ENCODE data around the gene ARF1. TPM values are rescaled to one million over a fixed set of nuclear protein-coding genes. Genes with fewer than 3 reads are reported as not detected.

Gene ARF1
- total RNA-seq, 4 donors from 2014 or later: 378 to 457 (median 410) TPM

GRCh38 chr1:228140724-228141225 lies 58.3 kb downstream of the ARF1 start:
- intact Hi-C loops (cut with DNase I): loop anchor here (5.0 kb wide), 1 partner anchor 33 kb away; the partner anchor contains the start of gene MRPL55
- Histone ChIP-seq H3K4me1 (peaks cover 23 to 36% of the 10 kb centered on the region in 2 donors), H3K27me3 (no peaks in the 10 kb centered on the region), H3K4me3 (replicated peaks in 1 of 3) (peak overlapping the region; percentile 82 to 98 (median 96)), H3K36me3 (peaks cover 0 to 2% of the 10 kb centered on the region in 2 donors), H3K9me3 (no peaks in the 10 kb centered on the region), H3K27ac (peak overlapping the region; percentile 82 to 97 (median 90))
- no peak for TF ChIP-seq POLR2A (IDR thresholded peaks at IDR 0.05)
- no peak for TF ChIP-seq CTCF (IDR thresholded peaks at IDR 0.05)
- 8 to 33% methylated on average over 4 to 5 of the region's 25 CpGs for WGBS, 2 donors
- DNase-seq: no peak

- H3K4me3 ChIP-seq (replicated peaks in 1 of 3): peak overlapping the region; percentile 82 to 98 (median 96)
- H3K36me3 ChIP-seq: peaks cover 3 to 4% of the 10 kb centered on the region in 2 donors
- no peak for DNase-seq
- H3K4me1 ChIP-seq: peaks cover 23 to 36% of the 10 kb centered on the region in 2 donors
- intact Hi-C loops (cut with DNase I): loop anchor here (5.0 kb wide), 1 partner anchor 34 kb away; the partner anchor contains the start of gene MRPL55
- H3K27ac ChIP-seq: peak overlapping the region; percentile 82 to 97 (median 90)
- TF ChIP-seq POLR2A (IDR thresholded peaks at IDR 0.05) (no peak), CTCF (IDR thresholded peaks at IDR 0.05) (no peak)
- no peaks in the 10 kb centered on the region for H3K27me3 ChIP-seq
- 41 to 49% methylated on average over 9 to 27 of the region's 27 CpGs for WGBS, 2 donors
- no peaks in the 10 kb centered on the region for H3K9me3 ChIP-seq
Measured at GRCh38 chr1:228141226-228142044, 58.9 kb downstream of the ARF1 start.

- peaks cover 9% of the 10 kb centered on the region in 2 donors for H3K36me3 ChIP-seq
- TF ChIP-seq CTCF (IDR thresholded peaks at IDR 0.05): no peak
- TF ChIP-seq POLR2A (IDR thresholded peaks at IDR 0.05): no peak
- H3K27ac ChIP-seq: peak overlapping the region in 1 of 3 donors; percentile 97
- no peaks in the 10 kb centered on the region for H3K27me3 ChIP-seq
- WGBS, 2 donors: 73 to 90% methylated on average over 11 to 14 of the region's 16 CpGs
- H3K4me3 ChIP-seq (replicated peaks in 1 of 3): peak overlapping the region in 1 of 3 donors; percentile 98
- intact Hi-C loops (cut with DNase I): loop anchor here (5.0 kb wide), 1 partner anchor 35 kb away; the partner anchor contains the start of gene MRPL55
- H3K9me3 ChIP-seq: no peaks in the 10 kb centered on the region
- no peak for DNase-seq
- peaks cover 23 to 36% of the 10 kb centered on the region in 2 donors for H3K4me1 ChIP-seq
Measured at GRCh38 chr1:228142155-228142691, 59.7 kb downstream of the ARF1 start.

GRCh38 chr1:228142701-228143136 lies 60.2 kb downstream of the ARF1 start:
- TF ChIP-seq POLR2A (IDR thresholded peaks at IDR 0.05) (no peak), CTCF (IDR thresholded peaks at IDR 0.05) (no peak)
- Histone ChIP-seq H3K4me1 (peaks cover 23 to 36% of the 10 kb centered on the region in 2 donors), H3K4me3 (replicated peaks in 1 of 3) (no peak overlapping the region), H3K27ac (peak overlapping the region in 1 of 3 donors; percentile 5), H3K36me3 (peaks cover 12% of the 10 kb centered on the region in 2 donors), H3K27me3 (no peaks in the 10 kb centered on the region), H3K9me3 (no peaks in the 10 kb centered on the region)
- intact Hi-C loops (cut with DNase I): loop anchor here (5.0 kb wide), 1 partner anchor 35 kb away; the partner anchor contains the start of gene MRPL55
- no peak for DNase-seq
- WGBS, 2 donors: 90 to 91% methylated on average over 10 to 11 of the region's 11 CpGs
